Endothelial cell of umbilical vein (primary cell): Measurements from ENCODE around the gene TWIST2. TPM values are rescaled to one million over a fixed set of nuclear protein-coding genes. Genes with fewer than 3 reads are reported as not detected.

Experiments used
- BruUV-seq: library from RNA; stranded (reverse); fragments of 400-500 nt; replicated peaks from 2 replicates; lab custom pipeline; 2021; lab: Mats Ljungman, UMichigan
- CTCF ChIA-PET: fragments of 300-600, 350-600 bp; sonication (Branson Sonifier 250); formaldehyde crosslinking; loops from one replicate; lab custom pipeline; 2021; ENCODE audit warnings: antibody characterized with exemption, inconsistent platforms; lab: Charles Lee
- POLR2A ChIA-PET: fragments of 300-600, 350-600 bp; sonication (Branson Sonifier 250); formaldehyde crosslinking; loops from one replicate; lab custom pipeline; 2021; ENCODE audit warnings: antibody characterized with exemption, inconsistent platforms; lab: Charles Lee
- DNase-seq: peaks from one replicate; pipeline ENCODE4 v3.0.0-alpha.2; 2011; ENCODE audit warnings: low read depth, low spot score
- FAIRE-seq: peaks from 2 replicates; lab custom pipeline; 2011; peaks lifted over from hg19 to GRCh38; lab: Jason Lieb, UNC
- H2AFZ ChIP-seq: 2 replicates; pipeline ENCODE4 v1.6.0; 2012; ENCODE audit warnings: low read depth, low read length, control low read depth, inconsistent platforms
- H3K27ac ChIP-seq: 2 replicates; pipeline ENCODE4 v1.5.1; 2011; ENCODE audit warnings: low read depth, mild to moderate bottlenecking, control low read depth, low read length, moderate library complexity; ENCODE audit not compliant: insufficient read depth
- H3K27me3 ChIP-seq, 2 experiments: 2 replicates each; pipeline versions ENCODE4 v1.6.0 to v1.6.1; 2011; ENCODE audit warnings: low read length in 2 of 2, mixed read lengths in 1 of 2; ENCODE audit not compliant: control insufficient read depth in 2 of 2, insufficient read depth in 2 of 2
- H3K36me3 ChIP-seq, 2 experiments: 2 replicates in 1 of 2; 3 replicates in 1 of 2; pipeline ENCODE4 v1.5.1; 2011; ENCODE audit warnings: low read length in 2 of 2, mild to moderate bottlenecking in 1 of 2, moderate library complexity in 1 of 2; ENCODE audit not compliant: control insufficient read depth in 2 of 2, insufficient read depth in 2 of 2; ENCODE audit errors: extremely low read depth in 1 of 2
- H3K4me1 ChIP-seq: 3 replicates; pipeline ENCODE4 v1.5.1; 2011; ENCODE audit warnings: mild to moderate bottlenecking, low read length; ENCODE audit not compliant: control insufficient read depth, insufficient read depth; ENCODE audit errors: extremely low read depth
- H3K4me2 ChIP-seq: 2 replicates; pipeline ENCODE4 v1.6.1; 2011; ENCODE audit warnings: low read length, control low read depth, mixed read lengths; ENCODE audit not compliant: insufficient read depth
- H3K4me3 ChIP-seq, 3 experiments: fragments of 200-600 bp in 1 of 3; sonication (generic), shearing (Covaris generic) in 1 of 3; replicated peaks in 1 of 3; 2 replicates each; pipeline ENCODE4 v1.5.1; 2011 to 2016; ENCODE audit warnings: control low read depth in 3 of 3, low read length in 3 of 3, mild to moderate bottlenecking in 2 of 3, inconsistent platforms in 1 of 3, low read depth in 1 of 3, moderate library complexity in 1 of 3; ENCODE audit not compliant: insufficient read depth in 1 of 3
- H3K79me2 ChIP-seq: 2 replicates; pipeline ENCODE4 v1.6.0; 2012; ENCODE audit warnings: low read length, inconsistent platforms; ENCODE audit not compliant: control insufficient read depth, insufficient read depth
- H3K9ac ChIP-seq: replicated peaks from 2 replicates; pipeline ENCODE3; 2011; ENCODE audit warnings: low read length, control low read depth; ENCODE audit not compliant: insufficient read depth; ENCODE audit errors: extremely low read depth
- H3K9me1 ChIP-seq: replicated peaks from 3 replicates; pipeline ENCODE4 v1.6.0; 2011; ENCODE audit warnings: mild to moderate bottlenecking, low read length; ENCODE audit not compliant: control insufficient read depth, insufficient read depth; ENCODE audit errors: extremely low read depth
- H3K9me3 ChIP-seq: replicated peaks from 2 replicates; pipeline ENCODE4 v1.5.1; 2012; ENCODE audit warnings: low read length, inconsistent platforms; ENCODE audit not compliant: control insufficient read depth, insufficient read depth
- H4K20me1 ChIP-seq: replicated peaks from 2 replicates; pipeline ENCODE3; 2011; ENCODE audit warnings: mild to moderate bottlenecking, low read length; ENCODE audit not compliant: control insufficient read depth, insufficient read depth; ENCODE audit errors: extremely low read depth
- CTCF ChIP-seq, 2 donors: IDR thresholded peaks; 1 replicate in 1 of 2; 2 replicates in 1 of 2; pipeline ENCODE4 v1.5.1; 2011; ENCODE audit warnings: low read length in 2 of 2, mild to moderate bottlenecking in 2 of 2, moderate library complexity in 2 of 2, control low read depth in 1 of 2, inconsistent platforms in 1 of 2, low read depth in 1 of 2; ENCODE audit not compliant: insufficient read depth in 1 of 2; ENCODE audit errors: extremely low read depth in 1 of 2
- EZH2 ChIP-seq: IDR thresholded peaks from 2 replicates; pipeline ENCODE4 v1.6.1; 2012; ENCODE audit warnings: borderline replicate concordance, low read depth, mild to moderate bottlenecking, moderate library complexity, low read length, inconsistent platforms; ENCODE audit not compliant: severe bottlenecking
- FOS ChIP-seq: IDR thresholded peaks from 2 replicates; pipeline ENCODE4 v1.6.1; 2011; ENCODE audit warnings: mild to moderate bottlenecking, low read length, moderate library complexity, borderline replicate concordance; ENCODE audit not compliant: insufficient read depth
- GATA2 ChIP-seq: IDR thresholded peaks from 2 replicates; pipeline ENCODE4 v1.7.0; 2011; ENCODE audit warnings: low read depth, mild to moderate bottlenecking, moderate library complexity, mixed read lengths, low read length; ENCODE audit not compliant: insufficient read length, insufficient read depth
- JUN ChIP-seq: IDR thresholded peaks from 2 replicates; pipeline ENCODE4 v1.6.1; 2011; ENCODE audit warnings: borderline replicate concordance, low read depth; ENCODE audit not compliant: insufficient read length, insufficient read depth
- MAX ChIP-seq: IDR thresholded peaks from 2 replicates; pipeline ENCODE4 v1.6.1; 2011; ENCODE audit not compliant: insufficient read depth, insufficient read length
- MYC ChIP-seq: IDR thresholded peaks from one replicate; pipeline ENCODE4 v1.6.1; 2011; ENCODE audit warnings: mild to moderate bottlenecking, low read depth, low read length
- POLR2A ChIP-seq: IDR thresholded peaks from 2 replicates; pipeline ENCODE4 v1.6.1; 2012; ENCODE audit warnings: low read depth, mild to moderate bottlenecking, control low read depth, low read length
- POLR2AphosphoS5 ChIP-seq: IDR thresholded peaks from 2 replicates; pipeline ENCODE4 v1.6.1; 2012; ENCODE audit warnings: low read depth, mild to moderate bottlenecking, control low read depth, low read length, moderate library complexity; ENCODE audit not compliant: insufficient read depth
- dilution Hi-C: fragments of 300-500 bp; cut with MboI; formaldehyde crosslinking; loops from one replicate; pipeline ENCODE4 v1.15.0; 2019; ENCODE audit warnings: low sequenced_read_pairs; ENCODE audit not compliant: extremely low pct_ligation_motif_present
- intact Hi-C: fragments of 100-400 bp; cut with micrococcal nuclease; formaldehyde crosslinking; loops from one replicate; pipeline ENCODE4 v1.10.0; 2022
- polyA plus RNA-seq, 4 experiments: library from polyadenylated mRNA; depleted of rRNA in 3 of 4; stranded (reverse) in 3 of 4; unstranded in 1 of 4; fragments of >200 nt; gene quantifications; 2 replicates each; pipeline versions ENCODE4 v1.2.1 to v1.2.3, GENCODE V29; 2011 to 2012; ENCODE audit warnings: missing spikeins in 1 of 4
- total RNA-seq: library from RNA; stranded (reverse); gene quantifications from 2 replicates; pipeline ENCODE4 v1.2.3, GENCODE V29; 2021

The TWIST2 gene
- total and polyA plus RNA-seq, 2 donors (not counting 3 experiments of a cell fraction or from before 2014, with no cell fraction given): 2.3 to 3.4 TPM

- no peak overlapping the region for H3K4me3 ChIP-seq
Measured at GRCh38 chr2:238857959-238858358, 10.1 kb downstream of the TWIST2 start.

More at GRCh38 chr2:238857959-238858358, 10.1 kb downstream of the TWIST2 start:
- ChIA-PET CTCF (interaction anchor here (1.0 kb wide), 1 partner anchor 10 kb away, joined by 4 read pairs; the partner anchor contains the start of gene TWIST2), POLR2A (no interaction called here)
- Histone ChIP-seq H4K20me1 (no peaks in the 10 kb centered on the region), H2AFZ (no peak overlapping the region), H3K9ac (no peak overlapping the region), H3K9me1 (no peaks in the 10 kb centered on the region), H3K79me2 (no peaks in the 10 kb centered on the region), H3K27me3 (no peaks in the 10 kb centered on the region), H3K4me1 (no peaks in the 10 kb centered on the region), H3K36me3 (no peaks in the 10 kb centered on the region), H3K27ac (no peak overlapping the region), H3K4me2 (no peak overlapping the region), H3K9me3 (no peaks in the 10 kb centered on the region)
- dilution Hi-C loops: no loop called here
- TF ChIP-seq POLR2A (no peak), MAX (no peak), JUN (no peak), GATA2 (no peak), CTCF (IDR thresholded peaks at IDR 0.05; ENCODE audit: extremely low read depth in 1 of 2, insufficient read depth in 1 of 2, low read depth in 1 of 2, low read length in 2 of 2) (no peak), MYC (no peak), EZH2 (no peak), POLR2AphosphoS5 (no peak), FOS (no peak)
- intact Hi-C loops: no loop called here
- FAIRE-seq (no peak), DNase-seq (no peak)
- BruUV-seq: no TSS peak
